GM12878 (cell line): ENCODE results near the gene CASTOR1. TPM values are rescaled to one million over a fixed set of nuclear protein-coding genes. Genes with fewer than 3 reads are reported as not detected.

Experiments used
- ATAC-seq: fragments of 200-7000 bp; cut with Tn5 transposase; 3 replicates; pipeline ENCODE4 v1.9.1; 2020; ENCODE audit warnings: mild to moderate bottlenecking, moderate library complexity
- BruUV-seq: library from RNA; stranded (reverse); fragments of 400-500 nt; replicated peaks from 2 replicates; lab custom pipeline; 2021; lab: Mats Ljungman, UMichigan
- CTCF ChIA-PET: fragments of 300-600 bp; sonication (Branson Sonifier 250); formaldehyde crosslinking; extraction: SDS; loops from one replicate; lab custom pipeline; 2021; ENCODE audit warnings: inconsistent platforms; lab: Yijun Ruan, JAX
- POLR2A ChIA-PET: fragments of 350-600 bp; formaldehyde crosslinking; extraction: SDS; loops from one replicate; lab custom pipeline; 2021; ENCODE audit warnings: inconsistent platforms; lab: Charles Lee
- RAD21 ChIA-PET: fragments of 300-600 bp; sonication (Branson Sonifier 250); formaldehyde crosslinking; loops from one replicate; lab custom pipeline; 2023; ENCODE audit warnings: antibody characterized with exemption; ENCODE audit not compliant: unreplicated experiment; lab: Charles Lee
- SMC1A ChIA-PET: fragments of 300-600 bp; sonication (Branson Sonifier 250); formaldehyde crosslinking; loops from one replicate; lab custom pipeline; 2023; ENCODE audit not compliant: unreplicated experiment, uncharacterized antibody; lab: Charles Lee
- DNase-seq: peaks from one replicate; pipeline ENCODE4 v3.0.0-alpha.2; 2011; ENCODE audit warnings: low read depth, low spot score
- FAIRE-seq: peaks from 3 replicates; lab custom pipeline; 2011; peaks lifted over from hg19 to GRCh38; lab: Jason Lieb, UNC
- H2AFZ ChIP-seq: 2 replicates; pipeline ENCODE4 v1.6.0; 2011; ENCODE audit warnings: low read depth, low read length, control low read depth; ENCODE audit not compliant: control insufficient read depth
- H3K27ac ChIP-seq: 2 replicates; pipeline ENCODE4 v1.5.1; 2011; ENCODE audit warnings: control low read depth; ENCODE audit not compliant: control insufficient read depth, insufficient read depth
- H3K27me3 ChIP-seq, 2 experiments: replicated peaks in 1 of 2; 2 replicates each; pipeline versions ENCODE4 v1.6.0 to v1.6.1; 2011; ENCODE audit warnings: low read length in 1 of 2; ENCODE audit not compliant: control insufficient read depth in 2 of 2, insufficient read depth in 2 of 2
- H3K36me3 ChIP-seq, 2 experiments: 2 replicates each; pipeline ENCODE4 v1.5.1; 2011; ENCODE audit warnings: low read length in 1 of 2; ENCODE audit not compliant: control insufficient read depth in 2 of 2, insufficient read depth in 2 of 2
- H3K4me1 ChIP-seq: 2 replicates; pipeline ENCODE4 v1.6.1; 2011; ENCODE audit warnings: mild to moderate bottlenecking, low read length, moderate library complexity, mixed read lengths; ENCODE audit not compliant: control insufficient read depth, insufficient read depth
- H3K4me2 ChIP-seq: 2 replicates; pipeline ENCODE4 v1.6.0; 2011; ENCODE audit warnings: control low read depth; ENCODE audit not compliant: control insufficient read depth, insufficient read depth
- H3K4me3 ChIP-seq: fragments of 200-600 bp; sonication (generic); 2 replicates; pipeline ENCODE4 v1.5.1; 2016
- H3K79me2 ChIP-seq: 2 replicates; pipeline ENCODE4 v1.6.0; 2011; ENCODE audit warnings: low read length; ENCODE audit not compliant: control insufficient read depth, insufficient read depth
- H3K9ac ChIP-seq: 2 replicates; pipeline ENCODE4 v1.8.0; 2011; ENCODE audit warnings: low read length, control low read depth, mixed read lengths; ENCODE audit not compliant: control insufficient read depth, insufficient read depth
- H3K9me3 ChIP-seq: replicated peaks from 3 replicates; pipeline ENCODE4 v1.5.1; 2011; ENCODE audit warnings: mild to moderate bottlenecking, low read length; ENCODE audit not compliant: control insufficient read depth, insufficient read depth
- H4K20me1 ChIP-seq: 2 replicates; pipeline ENCODE4 v1.6.0; 2011; ENCODE audit not compliant: control insufficient read depth, insufficient read depth
- ASH2L ChIP-seq: fragments of 300-600, 200-600 bp; sonication (generic); IDR thresholded peaks from 2 replicates; pipeline ENCODE4 v1.6.1; 2017; ENCODE audit warnings: low read depth, mild to moderate bottlenecking, borderline replicate concordance
- HDAC2 ChIP-seq: fragments of 200-600 bp; sonication (generic); IDR thresholded peaks from 2 replicates; pipeline ENCODE4 v1.6.1; 2017
- IRF5 ChIP-seq: fragments of 450-650 bp; IDR thresholded peaks from 2 replicates; pipeline ENCODE4 v1.6.1; 2017; ENCODE audit warnings: borderline replicate concordance
- MEF2A ChIP-seq: IDR thresholded peaks from 2 replicates; pipeline ENCODE4 v1.6.1; 2011; ENCODE audit warnings: low read depth, mild to moderate bottlenecking, low read length, moderate library complexity; ENCODE audit not compliant: insufficient read depth
- ZBTB40 ChIP-seq: fragments of 450-650 bp; IDR thresholded peaks from 2 replicates; pipeline ENCODE4 v1.6.1; 2016; ENCODE audit warnings: mild to moderate bottlenecking, moderate library complexity, borderline replicate concordance
- ZNF592 ChIP-seq: fragments of 450-650 bp; IDR thresholded peaks from 2 replicates; pipeline ENCODE4 v1.6.1; 2017; ENCODE audit warnings: mild to moderate bottlenecking, moderate library complexity
- WGBS: methylation state at CpG from one replicate; pipeline ENCODE4 v1.1.6; 2016; ENCODE audit warnings: low lambda C conversion rate; ENCODE audit not compliant: insufficient replicate concordance, insufficient coverage; ENCODE audit errors: missing lambda C conversion rate; 5-methylcytosine and 5-hydroxymethylcytosine counted together
- in situ Hi-C: fragments of 300-500 bp; cut with MboI; formaldehyde crosslinking; loops from 9 replicates; pipeline ENCODE4 v1.14.3; 2018; ENCODE audit warnings: mixed read lengths
- intact Hi-C: fragments of 100-400 bp; cut with micrococcal nuclease; formaldehyde crosslinking; loops from one replicate; pipeline ENCODE4 v1.14.2; 2022; ENCODE audit not compliant: unreplicated experiment
- polyA plus RNA-seq, 11 experiments: library from polyadenylated mRNA; depleted of rRNA in 4 of 11; unstranded in 6 of 11; stranded (reverse) in 5 of 11; fragments of >200 nt; fragmentation: Nextera tagmentation in 4 of 11; fragmentation: Illumina TruSeq in 1 of 11; extraction: Ambion mirVana in 4 of 11; extraction: Trizol in 1 of 11; gene quantifications; 1 replicate in 1 of 11; 2 replicates in 10 of 11; pipeline versions ENCODE4 v1.2.1 to v1.2.3, GENCODE V29; 2011 to 2016; ENCODE audit warnings: inconsistent platforms in 2 of 11, missing spikeins in 2 of 11, low read depth in 1 of 11
- total RNA-seq, 4 experiments: library from RNA; depleted of rRNA in 3 of 4; stranded (reverse); fragments of >200 nt in 3 of 4; fragmentation: Illumina TruSeq in 1 of 4; extraction: Trizol in 1 of 4; gene quantifications; 2 replicates each; pipeline versions ENCODE4 v1.2.1 to v1.2.3, GENCODE V29; 2013 to 2021
- TF ChIP-seq, protein P1 (sequence below): fragments of 450-650 bp; IDR thresholded peaks from 2 replicates; pipeline ENCODE4 v1.6.1; 2017; ENCODE audit warnings: antibody characterized with exemption, mild to moderate bottlenecking, moderate library complexity

Gene CASTOR1
- total and polyA plus RNA-seq, 10 of the 15 experiments (the other 5 are each of a cell fraction or from before 2014, with no cell fraction given) = 0.31 to 9.1 (median 3.3) TPM

DNA sequence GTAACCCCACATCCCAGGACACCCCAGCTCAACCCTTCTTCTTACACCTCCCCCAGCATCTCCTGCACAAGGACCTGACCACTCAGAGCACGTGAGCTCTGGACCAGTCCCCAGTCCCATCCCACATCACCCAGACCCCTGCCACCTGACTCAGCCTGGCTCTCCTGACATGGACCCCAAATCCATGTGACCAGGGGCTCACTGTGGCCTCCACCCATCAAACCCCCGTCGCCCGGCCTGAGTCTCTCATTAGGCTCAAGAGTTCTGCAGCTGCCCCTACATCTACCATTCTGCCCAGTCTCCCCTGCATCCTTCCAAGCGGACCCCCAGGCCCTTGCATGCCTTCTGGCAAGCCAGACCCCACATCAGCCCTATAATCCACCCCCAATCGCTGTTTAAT is 40.8 kb downstream of the CASTOR1 start:
- intact Hi-C loops = no loop called here
- SMC1A ChIA-PET = no interaction called here
- POLR2A ChIA-PET = no interaction called here
- TF ChIP-seq HDAC2 (no peak), ZBTB40 (no peak), IRF5 (no peak), ZNF592 (no peak), MEF2A (no peak), ASH2L (no peak)
- TF ChIP-seq, protein P1, sequence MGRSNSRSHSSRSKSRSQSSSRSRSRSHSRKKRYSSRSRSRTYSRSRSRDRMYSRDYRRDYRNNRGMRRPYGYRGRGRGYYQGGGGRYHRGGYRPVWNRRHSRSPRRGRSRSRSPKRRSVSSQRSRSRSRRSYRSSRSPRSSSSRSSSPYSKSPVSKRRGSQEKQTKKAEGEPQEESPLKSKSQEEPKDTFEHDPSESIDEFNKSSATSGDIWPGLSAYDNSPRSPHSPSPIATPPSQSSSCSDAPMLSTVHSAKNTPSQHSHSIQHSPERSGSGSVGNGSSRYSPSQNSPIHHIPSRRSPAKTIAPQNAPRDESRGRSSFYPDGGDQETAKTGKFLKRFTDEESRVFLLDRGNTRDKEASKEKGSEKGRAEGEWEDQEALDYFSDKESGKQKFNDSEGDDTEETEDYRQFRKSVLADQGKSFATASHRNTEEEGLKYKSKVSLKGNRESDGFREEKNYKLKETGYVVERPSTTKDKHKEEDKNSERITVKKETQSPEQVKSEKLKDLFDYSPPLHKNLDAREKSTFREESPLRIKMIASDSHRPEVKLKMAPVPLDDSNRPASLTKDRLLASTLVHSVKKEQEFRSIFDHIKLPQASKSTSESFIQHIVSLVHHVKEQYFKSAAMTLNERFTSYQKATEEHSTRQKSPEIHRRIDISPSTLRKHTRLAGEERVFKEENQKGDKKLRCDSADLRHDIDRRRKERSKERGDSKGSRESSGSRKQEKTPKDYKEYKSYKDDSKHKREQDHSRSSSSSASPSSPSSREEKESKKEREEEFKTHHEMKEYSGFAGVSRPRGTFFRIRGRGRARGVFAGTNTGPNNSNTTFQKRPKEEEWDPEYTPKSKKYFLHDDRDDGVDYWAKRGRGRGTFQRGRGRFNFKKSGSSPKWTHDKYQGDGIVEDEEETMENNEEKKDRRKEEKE = no peak

More for the DNA sequence above, 40.8 kb downstream of the CASTOR1 start:
- H3K9ac ChIP-seq = no peak overlapping the region
- no peaks in the 10 kb centered on the region for H4K20me1 ChIP-seq
- in situ Hi-C loops = no loop called here
- no peak overlapping the region for H2AFZ ChIP-seq
- no peak overlapping the region for H3K4me2 ChIP-seq
- peaks cover 3 to 4% of the 10 kb centered on the region in 2 experiments; a peak in 2 of 4 replicates for H3K27me3 ChIP-seq
- ChIA-PET CTCF (no interaction called here), RAD21 (interaction anchor here (0.8 kb wide), 1 partner anchor 149 kb away, joined by 3 read pairs; no protein-coding TSS in a partner anchor)
- H3K79me2 ChIP-seq = no peaks in the 10 kb centered on the region
- DNase-seq (no peak), ATAC-seq (no peak), FAIRE-seq (no peak)
- no peak overlapping the region for H3K4me3 ChIP-seq
- peaks cover 10% of the 10 kb centered on the region for H3K4me1 ChIP-seq
- no peaks in the 10 kb centered on the region for H3K9me3 ChIP-seq
- BruUV-seq = no TSS peak
- no peaks in the 10 kb centered on the region for H3K36me3 ChIP-seq
- 24% methylated on average over 6 of the region's 6 CpGs for WGBS
- H3K27ac ChIP-seq = no peak overlapping the region
